SKM-1 treated with dmso at 0.1 percent for 144 hours (cell line): ENCODE measurements around the gene KCNQ4.

Experiments
- DNase-seq: peaks from one replicate; lab custom pipeline; 2025; ENCODE audit not compliant: unreplicated experiment; lab: John Stamatoyannopoulos, UW

Gene KCNQ4

GRCh38 chr1:40776236-40777072 is 7.1 kb upstream of the KCNQ4 start:
- no peak for DNase-seq

- no peak for DNase-seq
These were observed 6.2 kb upstream of the KCNQ4 start for GRCh38 chr1:40777224-40777970.

GRCh38 chr1:40780678-40781607 is 2.6 kb upstream of the KCNQ4 start:
- no peak for DNase-seq

GRCh38 chr1:40781608-40781971 is 2.0 kb upstream of the KCNQ4 start:
- no peak for DNase-seq

- no peak for DNase-seq
These were observed 1.1 kb upstream of the KCNQ4 start for GRCh38 chr1:40782371-40782956.

- no peak for DNase-seq
These were observed 669 bp downstream of the KCNQ4 start for GRCh38 chr1:40784141-40784770.

- DNase-seq = no peak
These were observed 1.2 kb downstream of the KCNQ4 start for GRCh38 chr1:40784771-40785151.

GRCh38 chr1:40785446-40785845 is 1.9 kb downstream of the KCNQ4 start:
- DNase-seq = no peak

GRCh38 chr1:40786171-40786994 is 2.8 kb downstream of the KCNQ4 start:
- no peak for DNase-seq

GRCh38 chr1:40786995-40787705 is 3.6 kb downstream of the KCNQ4 start:
- DNase-seq = no peak

- DNase-seq = no peak
These were observed 4.4 kb downstream of the KCNQ4 start for GRCh38 chr1:40787737-40788560.

- DNase-seq = no peak
These were observed 5.2 kb downstream of the KCNQ4 start for GRCh38 chr1:40788561-40789341.

- DNase-seq = no peak
These were observed 5.7 kb downstream of the KCNQ4 start for GRCh38 chr1:40789342-40789598.

GRCh38 chr1:40789661-40790430 is 6.3 kb downstream of the KCNQ4 start:
- DNase-seq = no peak

- no peak for DNase-seq
These were observed 8.4 kb downstream of the KCNQ4 start for GRCh38 chr1:40792036-40792435.

- DNase-seq = no peak
These were observed 10.0 kb downstream of the KCNQ4 start for GRCh38 chr1:40793617-40794016.

- no peak for DNase-seq
These were observed 10.5 kb downstream of the KCNQ4 start for GRCh38 chr1:40794048-40794447.
